NT2/D1 (cell line): ENCODE data around the gene HAUS8.

ENCODE experiments used
- YY1 ChIP-seq: IDR thresholded peaks from 2 replicates; pipeline ENCODE4 v1.6.1; 2011; ENCODE audit not compliant: insufficient read length, insufficient read depth
- ZNF274 ChIP-seq: IDR thresholded peaks from 2 replicates; pipeline ENCODE4 v1.6.1; 2011; ENCODE audit warnings: mild to moderate bottlenecking, low read depth, low read length

GRCh38 chr19:17035842-17036424 is 39.3 kb downstream of the HAUS8 start:
- no peak for TF ChIP-seq YY1
- no peak for TF ChIP-seq ZNF274
